HG03135 (cell line): ENCODE data around the gene ZC3H7A.
"Not testable (repeated sequence)": the region's sequence is repeated elsewhere in the genome, so short reads cannot be mapped to it uniquely, and the experiment has no call there.

Experiments used
- ATAC-seq: cut with Tn5 transposase; IDR thresholded peaks from one replicate; pipeline ENCODE4 v1.9.1; 2021; ENCODE audit warnings: mild to moderate bottlenecking, moderate library complexity; ENCODE audit not compliant: unreplicated experiment

ZC3H7A gene

GRCh38 chr16:11797166-11797956 lies at the start of gene ZC3H7A:
TSS of gene ZC3H7A (minus strand) at chr16:11797258. CDS start at chr16:11782354, 14,904 bp downstream.
- peak; percentile 91 for ATAC-seq

- no peak for ATAC-seq
Observed at GRCh38 chr16:11844499-11844898, 47.4 kb upstream of the ZC3H7A start.

- ATAC-seq: no peak
Observed at GRCh38 chr16:11843861-11844260, 46.8 kb upstream of the ZC3H7A start.

- no peak for ATAC-seq
Observed at GRCh38 chr16:11843206-11843605, 46.1 kb upstream of the ZC3H7A start.

- no peak for ATAC-seq
Observed at GRCh38 chr16:11841026-11841425, 44.0 kb upstream of the ZC3H7A start.

GRCh38 chr16:11836650-11837244 lies 39.7 kb upstream of the ZC3H7A start:
- no peak for ATAC-seq

- no peak for ATAC-seq
Observed at GRCh38 chr16:11835891-11836649, 39.0 kb upstream of the ZC3H7A start.

- no peak for ATAC-seq
Observed at GRCh38 chr16:11835309-11835708, 38.3 kb upstream of the ZC3H7A start.

GRCh38 chr16:11833951-11834695 lies 37.1 kb upstream of the ZC3H7A start:
- no peak for ATAC-seq

GRCh38 chr16:11828696-11829095 lies 31.6 kb upstream of the ZC3H7A start:
- ATAC-seq: no peak

GRCh38 chr16:11825520-11826165 lies 28.6 kb upstream of the ZC3H7A start:
- ATAC-seq: not testable (repeated sequence)

GRCh38 chr16:11824362-11824761 lies 27.3 kb upstream of the ZC3H7A start:
- ATAC-seq: no peak

- not testable (repeated sequence) for ATAC-seq
Observed at GRCh38 chr16:11823645-11824044, 26.6 kb upstream of the ZC3H7A start.

GRCh38 chr16:11819798-11820197 lies 22.7 kb upstream of the ZC3H7A start:
- ATAC-seq: no peak

GRCh38 chr16:11818970-11819369 lies 21.9 kb upstream of the ZC3H7A start:
- ATAC-seq: not testable (repeated sequence)

- ATAC-seq: no peak
Observed at GRCh38 chr16:11816123-11816522, 19.1 kb upstream of the ZC3H7A start.

- ATAC-seq: not testable (repeated sequence)
Observed at GRCh38 chr16:11814800-11815199, 17.7 kb upstream of the ZC3H7A start.

GRCh38 chr16:11806721-11807120 lies 9.7 kb upstream of the ZC3H7A start:
- no peak for ATAC-seq

- no peak for ATAC-seq
Observed at GRCh38 chr16:11805556-11805955, 8.5 kb upstream of the ZC3H7A start.

- ATAC-seq: no peak
Observed at GRCh38 chr16:11801481-11802021, 4.5 kb upstream of the ZC3H7A start.
